Uterus (tissue), 4 donors: ENCODE results near the gene SLC4A2. TPM values are rescaled to one million over a fixed set of nuclear protein-coding genes. Genes with fewer than 3 reads are reported as not detected.

Experiments used
- DNase-seq, 2 donors: peaks; one replicate each; pipeline ENCODE4 v3.0.0-alpha.2; 2019 to 2020
- H3K27ac ChIP-seq, 2 donors: fragments of 200-600 bp; sonication (generic); 1 replicate in 1 of 2; 2 replicates in 1 of 2; pipeline ENCODE4 v1.5.1; 2016 to 2018
- H3K27me3 ChIP-seq, 2 donors: fragments of 200-600 bp; sonication (generic); one replicate each; pipeline ENCODE4 v1.5.1; 2018 to 2019; ENCODE audit warnings: control low read depth in 1 of 2
- H3K36me3 ChIP-seq, 2 donors: fragments of 200-600 bp; sonication (generic); one replicate each; pipeline ENCODE4 v1.5.1; 2019; ENCODE audit warnings: control low read depth in 1 of 2
- H3K4me1 ChIP-seq, 2 donors: fragments of 200-600 bp; sonication (generic); one replicate each; pipeline ENCODE4 v1.5.1; 2018 to 2019; ENCODE audit warnings: control low read depth in 1 of 2
- H3K4me3 ChIP-seq, 2 donors: fragments of 200-600 bp; sonication (generic); 1 replicate in 1 of 2; 2 replicates in 1 of 2; pipeline ENCODE4 v1.5.1; 2018 to 2019; ENCODE audit warnings: mild to moderate bottlenecking in 1 of 2
- H3K9me3 ChIP-seq, 2 donors: fragments of 200-600 bp; sonication (generic); one replicate each; pipeline ENCODE4 v1.5.1; 2019; ENCODE audit warnings: control low read depth in 1 of 2
- CTCF ChIP-seq, 4 experiments: fragments of 200-600 bp in 2 of 4; fragments of 450-650 bp in 2 of 4; sonication (generic) in 2 of 4; IDR thresholded peaks; one replicate each; pipeline ENCODE4 v1.5.1; 2016 to 2019; ENCODE audit warnings: antibody characterized with exemption in 4 of 4, mild to moderate bottlenecking in 2 of 4, moderate library complexity in 1 of 4
- POLR2A ChIP-seq, 2 donors: fragments of 450-650 bp; IDR thresholded peaks; one replicate each; pipeline ENCODE4 v1.6.1; 2016; ENCODE audit warnings: antibody characterized with exemption in 2 of 2, mild to moderate bottlenecking in 1 of 2, moderate library complexity in 1 of 2
- intact Hi-C: fragments of 100-400 bp; cut with DNase I; formaldehyde crosslinking; loops from one replicate; pipeline ENCODE4 v1.15.1; 2023; ENCODE audit warnings: low total_unique reads
- total RNA-seq, 4 donors: library from RNA; depleted of rRNA in 3 of 4; stranded (reverse); fragments of >200 nt in 3 of 4; gene quantifications; one replicate each; pipeline versions ENCODE4 v1.1.0 to v1.2.4, GENCODE V29; 2014 to 2023
- donor health status: DM: yes; HTN: yes; CAD: no.

Gene SLC4A2
- total RNA-seq, 4 donors from 2014 or later: 37.4 to 177 (median 88.6) TPM

- no peaks in the 10 kb centered on the region for H3K36me3 ChIP-seq
- no peaks in the 10 kb centered on the region for H3K27me3 ChIP-seq
- H3K4me1 ChIP-seq: peaks cover 0 to 19% of the 10 kb centered on the region in 2 donors
- DNase-seq: no peak
- no peaks in the 10 kb centered on the region for H3K9me3 ChIP-seq
- intact Hi-C loops: loop anchor here (10.0 kb wide), 1 partner anchor 93 kb away; the partner anchor contains the start of genes ABCB8 and ATG9B
- TF ChIP-seq CTCF (IDR thresholded peaks at IDR 0.05): no peak
- no peak for TF ChIP-seq POLR2A (IDR thresholded peaks at IDR 0.05)
- no peak overlapping the region for H3K4me3 ChIP-seq
- no peak overlapping the region for H3K27ac ChIP-seq
Observed at GRCh38 chr7:151117565-151117964, 58.2 kb downstream of the SLC4A2 start.

GRCh38 chr7:151118108-151119054 lies 59.0 kb downstream of the SLC4A2 start:
- no peaks in the 10 kb centered on the region for H3K27me3 ChIP-seq
- no peak for DNase-seq
- H3K9me3 ChIP-seq: no peaks in the 10 kb centered on the region
- H3K27ac ChIP-seq: no peak overlapping the region
- H3K4me1 ChIP-seq: peaks cover 0 to 19% of the 10 kb centered on the region in 2 donors
- intact Hi-C loops: loop anchor here (10.0 kb wide), 1 partner anchor 94 kb away; the partner anchor contains the start of genes ABCB8 and ATG9B
- H3K36me3 ChIP-seq: no peaks in the 10 kb centered on the region
- H3K4me3 ChIP-seq: no peak overlapping the region
- TF ChIP-seq POLR2A (IDR thresholded peaks at IDR 0.05): no peak

GRCh38 chr7:151119055-151119415 lies 59.6 kb downstream of the SLC4A2 start:
- no peak for DNase-seq

GRCh38 chr7:151119902-151120301 lies 60.5 kb downstream of the SLC4A2 start:
- Histone ChIP-seq H3K27ac (no peak overlapping the region), H3K36me3 (no peaks in the 10 kb centered on the region), H3K9me3 (no peaks in the 10 kb centered on the region), H3K27me3 (no peaks in the 10 kb centered on the region), H3K4me1 (peaks cover 0 to 7% of the 10 kb centered on the region in 2 donors), H3K4me3 (no peak overlapping the region)
- intact Hi-C loops: loop anchor here (10.0 kb wide), 1 partner anchor 95 kb away; the partner anchor contains the start of genes ABCB8 and ATG9B
- DNase-seq: no peak
- TF ChIP-seq POLR2A (IDR thresholded peaks at IDR 0.05) (no peak), CTCF (IDR thresholded peaks at IDR 0.05) (no peak)

More at GRCh38 chr7:151119055-151119415, 59.6 kb downstream of the SLC4A2 start:
- intact Hi-C loops: loop anchor here (10.0 kb wide), 1 partner anchor 94 kb away; the partner anchor contains the start of genes ABCB8 and ATG9B
- Histone ChIP-seq H3K4me1 (peaks cover 0 to 14% of the 10 kb centered on the region in 2 donors), H3K9me3 (no peaks in the 10 kb centered on the region), H3K27ac (no peak overlapping the region), H3K4me3 (no peak overlapping the region), H3K36me3 (no peaks in the 10 kb centered on the region), H3K27me3 (no peaks in the 10 kb centered on the region)
- no peak for TF ChIP-seq POLR2A (IDR thresholded peaks at IDR 0.05)
- no peak for TF ChIP-seq CTCF (IDR thresholded peaks at IDR 0.05)

GRCh38 chr7:151120896-151121295 lies 61.5 kb downstream of the SLC4A2 start:
- Histone ChIP-seq H3K4me1 (peaks cover 0 to 11% of the 10 kb centered on the region in 2 donors), H3K36me3 (no peaks in the 10 kb centered on the region), H3K4me3 (no peak overlapping the region), H3K9me3 (no peaks in the 10 kb centered on the region), H3K27me3 (no peaks in the 10 kb centered on the region), H3K27ac (no peak overlapping the region)
- TF ChIP-seq CTCF (IDR thresholded peaks at IDR 0.05) (no peak), POLR2A (IDR thresholded peaks at IDR 0.05) (no peak)
- no peak for DNase-seq
- intact Hi-C loops: no loop called here
